HL-60 (cell line): ENCODE results near the gene ARHGAP26.

Experiments
- GABPA ChIP-seq: IDR thresholded peaks from 2 replicates; pipeline ENCODE4 v1.6.1; 2012; ENCODE audit warnings: low read depth
- POLR2AphosphoS5 ChIP-seq: IDR thresholded peaks from 2 replicates; pipeline ENCODE4 v1.6.1; 2012; ENCODE audit warnings: low read depth
- SPI1 ChIP-seq: IDR thresholded peaks from 2 replicates; pipeline ENCODE4 v1.6.1; 2012; ENCODE audit warnings: low read depth, mild to moderate bottlenecking, borderline replicate concordance
- TF ChIP-seq, protein P1 (sequence below): IDR thresholded peaks from one replicate; pipeline ENCODE4 v1.5.1; 2011; ENCODE audit warnings: low read length, control low read depth, inconsistent platforms; ENCODE audit not compliant: insufficient read depth
- TF ChIP-seq, protein P2 (sequence below): IDR thresholded peaks from 2 replicates; pipeline ENCODE4 v1.6.1; 2012; ENCODE audit warnings: low read depth; ENCODE audit not compliant: insufficient replicate concordance

DNA sequence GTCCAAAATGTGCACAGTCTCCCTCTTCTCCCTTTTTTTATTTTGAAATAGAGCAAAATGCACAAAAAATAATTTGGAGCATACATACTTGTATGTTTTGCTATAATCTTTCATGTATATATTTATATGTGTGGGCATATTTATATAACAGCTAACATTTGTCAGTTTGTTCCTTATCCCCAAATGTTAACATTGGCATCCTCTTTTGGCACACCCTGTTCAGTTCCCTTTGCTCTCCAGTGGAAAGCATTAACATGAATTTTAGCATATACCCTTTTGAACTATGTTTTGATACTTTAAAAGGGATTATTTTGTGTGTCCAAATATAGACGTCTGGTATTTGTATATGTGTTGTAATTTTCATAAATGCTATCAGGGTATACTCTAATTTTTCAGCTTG lies 306.2 kb downstream of the ARHGAP26 start:
- TF ChIP-seq, protein P1, sequence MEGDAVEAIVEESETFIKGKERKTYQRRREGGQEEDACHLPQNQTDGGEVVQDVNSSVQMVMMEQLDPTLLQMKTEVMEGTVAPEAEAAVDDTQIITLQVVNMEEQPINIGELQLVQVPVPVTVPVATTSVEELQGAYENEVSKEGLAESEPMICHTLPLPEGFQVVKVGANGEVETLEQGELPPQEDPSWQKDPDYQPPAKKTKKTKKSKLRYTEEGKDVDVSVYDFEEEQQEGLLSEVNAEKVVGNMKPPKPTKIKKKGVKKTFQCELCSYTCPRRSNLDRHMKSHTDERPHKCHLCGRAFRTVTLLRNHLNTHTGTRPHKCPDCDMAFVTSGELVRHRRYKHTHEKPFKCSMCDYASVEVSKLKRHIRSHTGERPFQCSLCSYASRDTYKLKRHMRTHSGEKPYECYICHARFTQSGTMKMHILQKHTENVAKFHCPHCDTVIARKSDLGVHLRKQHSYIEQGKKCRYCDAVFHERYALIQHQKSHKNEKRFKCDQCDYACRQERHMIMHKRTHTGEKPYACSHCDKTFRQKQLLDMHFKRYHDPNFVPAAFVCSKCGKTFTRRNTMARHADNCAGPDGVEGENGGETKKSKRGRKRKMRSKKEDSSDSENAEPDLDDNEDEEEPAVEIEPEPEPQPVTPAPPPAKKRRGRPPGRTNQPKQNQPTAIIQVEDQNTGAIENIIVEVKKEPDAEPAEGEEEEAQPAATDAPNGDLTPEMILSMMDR: no peak
- TF ChIP-seq SPI1 (no peak), GABPA (no peak), POLR2AphosphoS5 (no peak)
- TF ChIP-seq, protein P2, sequence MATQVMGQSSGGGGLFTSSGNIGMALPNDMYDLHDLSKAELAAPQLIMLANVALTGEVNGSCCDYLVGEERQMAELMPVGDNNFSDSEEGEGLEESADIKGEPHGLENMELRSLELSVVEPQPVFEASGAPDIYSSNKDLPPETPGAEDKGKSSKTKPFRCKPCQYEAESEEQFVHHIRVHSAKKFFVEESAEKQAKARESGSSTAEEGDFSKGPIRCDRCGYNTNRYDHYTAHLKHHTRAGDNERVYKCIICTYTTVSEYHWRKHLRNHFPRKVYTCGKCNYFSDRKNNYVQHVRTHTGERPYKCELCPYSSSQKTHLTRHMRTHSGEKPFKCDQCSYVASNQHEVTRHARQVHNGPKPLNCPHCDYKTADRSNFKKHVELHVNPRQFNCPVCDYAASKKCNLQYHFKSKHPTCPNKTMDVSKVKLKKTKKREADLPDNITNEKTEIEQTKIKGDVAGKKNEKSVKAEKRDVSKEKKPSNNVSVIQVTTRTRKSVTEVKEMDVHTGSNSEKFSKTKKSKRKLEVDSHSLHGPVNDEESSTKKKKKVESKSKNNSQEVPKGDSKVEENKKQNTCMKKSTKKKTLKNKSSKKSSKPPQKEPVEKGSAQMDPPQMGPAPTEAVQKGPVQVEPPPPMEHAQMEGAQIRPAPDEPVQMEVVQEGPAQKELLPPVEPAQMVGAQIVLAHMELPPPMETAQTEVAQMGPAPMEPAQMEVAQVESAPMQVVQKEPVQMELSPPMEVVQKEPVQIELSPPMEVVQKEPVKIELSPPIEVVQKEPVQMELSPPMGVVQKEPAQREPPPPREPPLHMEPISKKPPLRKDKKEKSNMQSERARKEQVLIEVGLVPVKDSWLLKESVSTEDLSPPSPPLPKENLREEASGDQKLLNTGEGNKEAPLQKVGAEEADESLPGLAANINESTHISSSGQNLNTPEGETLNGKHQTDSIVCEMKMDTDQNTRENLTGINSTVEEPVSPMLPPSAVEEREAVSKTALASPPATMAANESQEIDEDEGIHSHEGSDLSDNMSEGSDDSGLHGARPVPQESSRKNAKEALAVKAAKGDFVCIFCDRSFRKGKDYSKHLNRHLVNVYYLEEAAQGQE: no peak
